ENCODE results near the gene BIRC6.
"Not testable (repeated sequence)": the region's sequence is repeated elsewhere in the genome, so short reads cannot be mapped to it uniquely, and the experiment has no call there.

The BIRC6 gene

DNA sequence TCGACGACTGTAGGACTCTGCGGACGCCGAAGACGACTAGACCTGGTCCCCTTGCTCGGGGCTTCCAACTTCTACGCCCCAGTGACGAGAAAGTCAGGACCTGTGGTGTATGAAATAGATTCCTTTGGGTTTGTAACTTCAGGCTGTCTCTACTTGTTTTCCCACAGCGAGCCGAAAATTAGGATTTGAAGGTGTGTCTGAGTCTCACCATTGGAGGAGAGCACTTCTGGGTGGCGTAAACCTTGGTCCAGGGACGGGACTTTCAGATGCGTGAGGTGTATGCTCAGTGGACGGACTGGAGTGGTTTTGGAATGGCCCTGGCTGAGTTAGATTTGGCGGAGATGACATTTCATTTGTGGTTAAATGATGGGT lies 1.3 kb downstream of the BIRC6 start:
- TF ChIP-seq POLR2A (IDR thresholded peaks at IDR 0.05; ENCODE audit: low read depth, low read length): no peak
- TF ChIP-seq POLR2AphosphoS5 (IDR thresholded peaks at IDR 0.05; ENCODE audit: low read depth, low read length): no peak
- TF ChIP-seq TAF1 (IDR thresholded peaks at IDR 0.05; ENCODE audit: borderline replicate concordance, low read depth, low read length): no peak
- FAIRE-seq (no peak), DNase-seq (ENCODE audit: insufficient read length) (no peak)

DNA sequence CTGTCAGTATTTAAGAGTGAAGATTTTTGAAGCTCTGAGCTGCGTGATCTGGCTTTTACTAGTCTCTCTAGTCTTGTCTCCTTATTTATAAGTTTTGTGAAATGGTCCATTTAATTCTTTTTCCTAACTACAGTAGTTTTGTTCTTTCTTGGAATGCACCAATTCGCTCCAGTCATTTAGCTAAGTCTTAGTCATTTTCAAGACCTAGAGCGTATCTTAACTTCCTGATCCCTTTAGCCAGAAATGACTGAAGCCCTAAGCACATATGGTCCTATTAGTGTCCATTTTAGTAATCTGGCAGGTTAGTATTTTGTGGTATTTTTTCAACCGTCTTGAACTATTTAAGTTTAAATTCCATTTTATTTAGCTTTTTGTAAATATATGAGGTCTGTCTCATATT lies 3.6 kb downstream of the BIRC6 start:
- DNase-seq (ENCODE audit: insufficient read length) (no peak), FAIRE-seq (peak; percentile 61)
- TF ChIP-seq POLR2A (IDR thresholded peaks at IDR 0.05; ENCODE audit: low read depth, low read length) (no peak), POLR2AphosphoS5 (IDR thresholded peaks at IDR 0.05; ENCODE audit: low read depth, low read length) (no peak), TAF1 (IDR thresholded peaks at IDR 0.05; ENCODE audit: borderline replicate concordance, low read depth, low read length) (no peak)

DNA sequence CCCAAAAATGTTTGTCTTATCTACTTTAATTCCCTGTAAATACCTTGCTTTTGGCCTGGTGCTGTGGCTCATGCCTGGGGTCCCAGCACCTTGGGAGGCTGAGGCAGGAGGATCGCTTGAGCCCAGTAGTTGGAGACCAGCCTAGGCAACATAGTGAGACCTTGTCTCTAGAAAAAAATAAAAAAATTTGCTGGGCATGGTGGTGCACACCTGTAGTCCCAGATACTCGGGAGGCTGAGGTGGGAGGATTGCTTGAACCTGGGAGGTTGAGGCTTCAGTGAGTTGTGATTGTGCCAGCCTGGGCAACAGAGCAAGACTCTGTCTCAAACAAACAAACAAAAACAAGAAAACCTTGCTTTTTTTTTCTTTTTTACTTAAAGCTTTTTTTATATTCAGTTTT lies 6.2 kb downstream of the BIRC6 start:
- not testable (repeated sequence) for FAIRE-seq; DNase-seq (ENCODE audit: insufficient read length)

DNA sequence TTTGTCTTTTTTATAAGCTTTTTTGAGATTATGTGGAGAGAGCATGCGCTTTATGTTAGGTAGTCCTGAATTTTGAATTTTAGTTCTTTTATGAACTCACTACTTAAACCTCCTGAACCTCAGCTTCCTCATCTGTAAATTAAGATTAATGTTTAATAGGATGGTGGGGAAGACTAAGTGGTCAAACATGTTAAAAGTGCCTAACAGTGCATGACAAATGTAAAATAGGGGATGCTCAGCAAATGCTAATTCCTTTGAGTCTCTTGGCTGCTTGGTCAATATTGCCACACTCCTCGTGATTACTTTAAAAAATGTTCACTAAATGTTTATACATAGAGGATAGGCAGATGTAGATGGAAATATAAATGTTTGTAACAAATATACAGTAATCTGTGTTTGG lies 6.8 kb downstream of the BIRC6 start:
- peak; percentile 36 for FAIRE-seq
- TF ChIP-seq POLR2A (IDR thresholded peaks at IDR 0.05; ENCODE audit: low read depth, low read length): no peak
- DNase-seq (ENCODE audit: insufficient read length): no peak

DNA sequence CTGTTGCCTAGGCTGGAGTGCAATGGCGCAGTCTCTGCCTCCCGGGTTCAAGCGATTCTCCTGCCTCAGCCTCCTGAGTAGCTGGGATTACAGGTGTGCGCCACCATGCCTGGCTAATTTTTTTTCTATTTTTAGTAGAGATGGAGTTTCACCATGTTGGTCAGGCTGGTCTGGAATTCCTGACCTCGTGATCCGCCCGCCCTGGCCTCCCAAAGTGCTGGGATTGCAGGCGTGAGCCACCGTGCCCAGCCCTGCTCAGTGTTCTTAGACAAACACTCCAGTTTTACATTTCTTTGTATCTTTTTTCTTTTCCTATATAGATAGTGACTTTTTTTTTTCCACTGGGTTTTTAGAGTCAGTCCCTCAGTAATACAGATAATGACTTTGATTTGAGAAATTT lies 7.5 kb downstream of the BIRC6 start:
- DNase-seq (ENCODE audit: insufficient read length); FAIRE-seq: not testable (repeated sequence)

DNA sequence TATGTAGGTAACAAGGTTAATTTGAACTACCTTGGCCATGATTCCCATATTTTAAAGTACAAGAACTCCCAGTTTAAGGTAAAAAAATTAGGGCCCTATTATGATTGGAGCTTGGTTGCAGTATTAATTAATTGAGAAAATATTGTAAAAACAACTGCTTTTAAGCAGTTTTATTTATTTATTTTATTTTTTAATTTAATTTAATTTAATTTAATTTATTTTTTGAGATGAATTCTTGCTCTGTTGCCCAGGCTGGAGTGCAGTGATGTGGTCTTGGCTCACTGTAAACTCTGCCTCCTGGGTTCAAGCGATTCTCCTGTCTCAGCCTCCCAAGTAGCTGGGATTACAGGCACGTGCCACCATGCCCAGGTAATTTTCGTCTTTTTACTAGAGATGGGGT lies 8.9 kb downstream of the BIRC6 start:
- DNase-seq (ENCODE audit: insufficient read length): not testable (repeated sequence)

DNA sequence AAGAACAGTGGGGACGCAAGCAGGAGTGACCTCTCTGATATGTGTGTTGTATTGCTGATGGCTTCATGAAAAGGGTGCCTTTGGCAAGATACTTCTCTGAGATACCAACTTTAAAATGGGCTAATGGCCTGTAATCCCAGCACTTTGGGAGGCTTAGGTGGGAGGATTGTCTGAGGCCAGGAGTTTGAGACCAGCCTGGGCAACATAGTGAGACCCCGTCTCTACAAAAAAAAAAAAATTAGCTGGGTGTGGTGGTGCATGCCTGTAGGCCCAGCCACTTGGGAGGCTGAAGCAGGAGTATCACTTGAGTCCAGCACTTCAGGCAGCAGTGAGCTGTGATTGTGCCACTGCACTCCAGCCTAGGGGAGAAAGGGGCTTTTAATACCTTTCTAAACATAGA lies 9.8 kb downstream of the BIRC6 start:
- DNase-seq (ENCODE audit: insufficient read length) (no peak), FAIRE-seq (no peak)

More for the DNA sequence above, 8.9 kb downstream of the BIRC6 start:
- not testable (repeated sequence) for FAIRE-seq

DNA sequence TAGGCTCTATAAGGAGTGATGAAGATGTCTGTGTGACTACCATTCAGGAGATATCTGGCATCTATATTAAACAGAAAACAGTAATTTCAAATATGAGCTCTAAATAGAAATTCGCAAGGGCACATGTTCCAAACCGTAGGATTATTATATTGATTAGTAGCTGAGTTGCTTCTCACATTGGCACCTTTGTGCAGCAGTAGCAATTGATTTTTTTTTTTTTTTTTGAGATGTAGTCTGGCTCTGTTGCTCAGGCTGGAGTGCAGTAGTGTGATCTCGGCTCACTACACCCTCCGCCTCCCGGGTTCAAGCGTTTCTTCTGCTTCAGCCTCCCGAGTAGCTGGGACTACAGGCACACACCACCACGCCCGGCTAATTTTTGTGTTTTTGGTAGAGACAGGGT lies 12.4 kb downstream of the BIRC6 start:
- FAIRE-seq: no peak
- no peak for DNase-seq (ENCODE audit: insufficient read length)
- TF ChIP-seq POLR2AphosphoS5 (IDR thresholded peaks at IDR 0.05; ENCODE audit: low read depth, low read length): no peak
- no peak for TF ChIP-seq TAF1 (IDR thresholded peaks at IDR 0.05; ENCODE audit: borderline replicate concordance, low read depth, low read length)
- TF ChIP-seq POLR2A (IDR thresholded peaks at IDR 0.05; ENCODE audit: low read depth, low read length): no peak

More for the DNA sequence above, 9.8 kb downstream of the BIRC6 start:
- TF ChIP-seq TAF1 (IDR thresholded peaks at IDR 0.05; ENCODE audit: borderline replicate concordance, low read depth, low read length) (no peak), POLR2AphosphoS5 (IDR thresholded peaks at IDR 0.05; ENCODE audit: low read depth, low read length) (no peak), POLR2A (IDR thresholded peaks at IDR 0.05; ENCODE audit: low read depth, low read length) (no peak)

DNA sequence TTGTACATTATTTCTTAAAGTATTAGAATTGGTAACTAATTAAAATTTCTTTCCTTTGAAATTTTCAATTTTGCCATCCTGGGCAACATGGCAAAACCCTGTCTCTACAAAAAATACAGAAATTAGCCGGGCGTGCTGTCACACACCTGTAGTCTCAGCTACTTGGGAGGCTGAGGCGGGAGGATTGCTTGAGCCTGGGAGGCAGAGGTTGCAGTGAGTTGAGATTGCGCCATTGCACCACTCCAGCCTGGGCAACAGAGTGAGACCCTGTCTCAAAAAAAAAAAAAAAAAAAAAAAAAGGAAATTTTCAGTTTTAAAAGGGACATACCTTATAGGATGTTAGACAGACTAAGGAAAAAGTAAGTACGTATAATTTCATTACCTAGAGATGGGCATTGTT lies 14.1 kb downstream of the BIRC6 start:
- DNase-seq (ENCODE audit: insufficient read length); FAIRE-seq: not testable (repeated sequence)

DNA sequence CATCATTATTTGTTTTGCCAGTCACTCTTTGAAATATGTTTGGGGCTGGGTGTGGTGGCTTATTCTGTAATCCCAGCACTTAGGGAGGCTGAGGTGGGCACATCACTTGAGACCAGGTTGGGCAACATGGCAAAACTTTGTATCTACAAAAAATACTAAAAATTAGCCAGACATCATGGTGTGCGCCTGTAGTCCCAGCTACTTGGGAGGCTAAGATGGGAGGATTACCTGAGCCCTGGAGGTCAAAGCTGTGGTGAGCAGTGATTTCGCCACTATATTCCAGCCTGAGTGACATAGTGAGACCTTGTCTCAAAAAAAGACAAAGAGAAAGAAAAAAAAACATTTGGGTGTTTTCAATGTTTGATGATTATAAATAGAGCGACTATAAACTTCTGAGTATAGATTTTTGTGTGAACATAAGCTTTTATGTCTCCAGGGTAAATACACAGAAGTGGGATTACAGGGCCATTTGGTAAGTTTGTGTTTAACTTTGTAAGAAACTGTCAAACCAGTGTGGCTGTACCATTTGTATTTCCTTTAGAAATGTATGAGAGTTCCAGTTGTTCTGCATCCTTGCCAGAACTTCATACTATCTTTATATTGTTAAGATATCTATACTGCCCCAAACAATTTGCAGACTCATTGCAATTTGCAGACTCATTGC lies 15.8 kb downstream of the BIRC6 start:
- TF ChIP-seq POLR2A (IDR thresholded peaks at IDR 0.05; ENCODE audit: low read depth, low read length): no peak
- TF ChIP-seq TAF1 (IDR thresholded peaks at IDR 0.05; ENCODE audit: borderline replicate concordance, low read depth, low read length): no peak
- TF ChIP-seq POLR2AphosphoS5 (IDR thresholded peaks at IDR 0.05; ENCODE audit: low read depth, low read length): no peak
- no peak for DNase-seq (ENCODE audit: insufficient read length)
- FAIRE-seq: no peak

DNA sequence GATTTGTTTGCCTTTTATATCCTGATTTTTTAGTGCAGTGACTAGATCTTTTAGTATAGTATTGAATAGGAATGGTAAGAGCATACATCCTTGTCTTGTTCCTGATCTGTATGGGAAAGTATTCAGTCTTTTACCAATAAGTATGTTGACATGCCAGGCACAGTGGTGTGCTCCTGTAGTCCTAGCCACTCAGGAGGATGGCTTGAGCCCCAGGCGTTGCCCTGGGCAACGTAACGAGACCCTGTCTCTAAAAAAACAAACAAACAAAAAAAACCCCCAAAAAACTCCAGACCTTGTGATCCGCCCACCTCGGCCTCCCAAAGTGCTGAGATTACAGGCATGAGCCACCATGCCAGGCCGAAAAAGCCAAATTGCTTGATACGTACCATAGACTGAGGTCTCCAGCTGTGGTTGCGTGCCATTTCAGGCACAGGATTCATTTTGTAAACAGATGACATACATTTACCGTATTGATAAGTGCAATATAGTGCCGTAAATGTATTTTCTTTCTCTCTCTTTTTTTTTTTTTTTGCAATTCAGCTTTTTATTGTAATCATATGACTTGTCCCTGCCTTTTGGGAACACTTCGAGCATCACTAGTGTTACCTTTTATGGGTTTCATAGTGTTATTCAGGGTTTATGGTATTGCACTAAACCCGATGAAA lies 18.5 kb downstream of the BIRC6 start:
- TF ChIP-seq POLR2A (IDR thresholded peaks at IDR 0.05; ENCODE audit: low read depth, low read length): no peak
- DNase-seq (ENCODE audit: insufficient read length) (no peak), FAIRE-seq (no peak)

DNA sequence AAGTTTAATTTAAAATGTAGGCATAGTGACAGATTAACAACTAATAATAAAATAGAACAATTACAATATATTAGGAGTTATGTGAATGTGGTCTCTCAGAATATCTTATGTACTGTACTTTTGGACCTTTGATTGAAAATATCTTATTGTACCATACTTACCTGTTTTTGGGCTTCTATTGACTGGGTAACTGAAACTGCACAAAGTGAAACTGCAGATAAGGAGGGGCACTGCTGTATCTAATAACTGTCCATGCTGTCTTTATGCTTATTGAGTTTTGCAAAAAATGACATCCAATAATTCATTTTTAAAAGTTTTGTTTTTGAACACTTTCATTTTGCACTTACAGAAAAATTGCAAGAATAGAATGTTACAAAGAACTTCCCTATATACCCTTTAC lies 19.9 kb downstream of the BIRC6 start:
- DNase-seq (ENCODE audit: insufficient read length) (no peak), FAIRE-seq (no peak)
- no peak for TF ChIP-seq POLR2AphosphoS5 (IDR thresholded peaks at IDR 0.05; ENCODE audit: low read depth, low read length)
- no peak for TF ChIP-seq POLR2A (IDR thresholded peaks at IDR 0.05; ENCODE audit: low read depth, low read length)
- no peak for TF ChIP-seq TAF1 (IDR thresholded peaks at IDR 0.05; ENCODE audit: borderline replicate concordance, low read depth, low read length)

DNA sequence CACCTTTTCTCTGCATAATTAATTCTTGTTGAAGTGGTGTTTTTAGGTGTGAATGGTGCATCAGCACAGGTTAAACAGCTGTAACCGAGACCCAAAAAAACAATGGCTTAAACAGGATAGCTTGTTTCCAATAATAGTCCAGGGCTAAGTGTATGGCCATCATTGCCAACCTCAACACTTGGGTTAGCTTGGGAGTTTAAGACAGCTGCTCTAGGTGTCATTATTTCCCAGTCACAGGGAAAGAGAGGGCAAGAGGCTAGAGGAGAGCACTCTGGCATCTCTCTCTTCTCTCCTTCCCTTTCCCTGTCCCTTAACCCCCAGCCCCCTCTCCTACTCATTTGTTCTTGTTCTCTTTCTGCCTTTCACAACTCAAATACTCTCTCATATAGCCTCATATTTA lies 21.1 kb downstream of the BIRC6 start:
- no peak for FAIRE-seq
- TF ChIP-seq POLR2A (IDR thresholded peaks at IDR 0.05; ENCODE audit: low read depth, low read length) (no peak), POLR2AphosphoS5 (IDR thresholded peaks at IDR 0.05; ENCODE audit: low read depth, low read length) (no peak), TAF1 (IDR thresholded peaks at IDR 0.05; ENCODE audit: borderline replicate concordance, low read depth, low read length) (no peak)
- DNase-seq (ENCODE audit: insufficient read length): no peak
